Naive thymus-derived CD4-positive, alpha-beta T cell (primary cell): ENCODE results near the gene P2RY4. TPM values are rescaled to one million over a fixed set of nuclear protein-coding genes. Genes with fewer than 3 reads are reported as not detected.
"Not testable (repeated sequence)": the region's sequence is repeated elsewhere in the genome, so short reads cannot be mapped to it uniquely, and the experiment has no call there.

Experiments
- ATAC-seq: fragments of 150-1000 bp; cut with Tn5 transposase; 2 replicates; pipeline ENCODE4 v1.10.0; 2021; ENCODE audit warnings: mild to moderate bottlenecking, moderate library complexity
- CTCF ChIA-PET: fragments of 350-600 bp; sonication (Branson Sonifier 250); formaldehyde crosslinking; loops from one replicate; lab custom pipeline; 2021; ENCODE audit warnings: antibody characterized with exemption; lab: Charles Lee
- POLR2A ChIA-PET: fragments of 350-600 bp; sonication (Branson Sonifier 250); formaldehyde crosslinking; loops from one replicate; lab custom pipeline; 2021; ENCODE audit warnings: antibody characterized with exemption, inconsistent platforms; lab: Charles Lee
- DNase-seq, 9 donors: peaks; one replicate each; pipeline versions ENCODE4 v3.0.0 to v3.0.0-alpha.2; 2020 to 2022; ENCODE audit warnings: mixed read lengths in 1 of 9
- H3K27ac ChIP-seq: one replicate; pipeline ENCODE4 v1.7.0; 2013; ENCODE audit warnings: mild to moderate bottlenecking, low read depth, low read length, moderate library complexity
- H3K27me3 ChIP-seq, 2 donors: one replicate each; pipeline ENCODE4 v1.7.0; 2013; ENCODE audit warnings: low read length in 2 of 2, mild to moderate bottlenecking in 2 of 2, moderate library complexity in 2 of 2; ENCODE audit not compliant: control insufficient read depth in 2 of 2, insufficient read depth in 2 of 2
- H3K36me3 ChIP-seq, 3 experiments: 1 replicate in 2 of 3; 2 replicates in 1 of 3; pipeline ENCODE4 v1.7.0; 2013; ENCODE audit warnings: low read length in 3 of 3, mild to moderate bottlenecking in 3 of 3, moderate library complexity in 1 of 3; ENCODE audit not compliant: insufficient read depth in 3 of 3, control insufficient read depth in 2 of 3
- H3K4me1 ChIP-seq, 2 donors: one replicate each; pipeline ENCODE4 v1.7.0; 2013; ENCODE audit warnings: low read length in 2 of 2, mild to moderate bottlenecking in 2 of 2, moderate library complexity in 1 of 2; ENCODE audit not compliant: control insufficient read depth in 2 of 2, insufficient read depth in 2 of 2
- H3K4me3 ChIP-seq: 2 replicates; pipeline ENCODE4 v1.7.0; 2013; ENCODE audit warnings: mild to moderate bottlenecking, low read length
- H3K9me3 ChIP-seq, 3 experiments: 1 replicate in 2 of 3; 2 replicates in 1 of 3; pipeline ENCODE4 v1.7.0; 2013; ENCODE audit warnings: low read length in 3 of 3; ENCODE audit not compliant: control insufficient read depth in 2 of 3
- H3K27ac Mint-ChIP-seq, 9 donors: one replicate each; pipeline ENCODE4 v1.8.0; 2020 to 2022; ENCODE audit warnings: mixed read lengths in 9 of 9, mild to moderate bottlenecking in 8 of 9, moderate library complexity in 5 of 9, inconsistent platforms in 2 of 9
- H3K27me3 Mint-ChIP-seq, 5 donors: one replicate each; pipeline ENCODE4 v1.8.0; 2021 to 2022; ENCODE audit warnings: mixed read lengths in 5 of 5, mild to moderate bottlenecking in 1 of 5
- H3K36me3 Mint-ChIP-seq, 5 donors: one replicate each; pipeline ENCODE4 v1.8.0; 2020 to 2022; ENCODE audit warnings: mixed read lengths in 5 of 5, mild to moderate bottlenecking in 3 of 5, inconsistent platforms in 1 of 5
- H3K4me1 Mint-ChIP-seq, 7 donors: one replicate each; pipeline ENCODE4 v1.8.0; 2020 to 2022; ENCODE audit warnings: mixed read lengths in 7 of 7, mild to moderate bottlenecking in 3 of 7, inconsistent platforms in 1 of 7
- H3K4me3 Mint-ChIP-seq, 10 donors: one replicate each; pipeline ENCODE4 v1.8.0; 2020 to 2022; ENCODE audit warnings: mild to moderate bottlenecking in 10 of 10, mixed read lengths in 10 of 10, moderate library complexity in 6 of 10, inconsistent platforms in 2 of 10
- H3K9me3 Mint-ChIP-seq, 11 donors: one replicate each; pipeline ENCODE4 v1.8.0; 2020 to 2022; ENCODE audit warnings: mixed read lengths in 11 of 11, mild to moderate bottlenecking in 4 of 11, inconsistent platforms in 1 of 11, moderate library complexity in 1 of 11
- intact Hi-C, 2 donors: fragments of 100-400 bp; cut with micrococcal nuclease; formaldehyde crosslinking; loops; one replicate each; pipeline ENCODE4 v1.15.1; 2023
- polyA plus RNA-seq, 2 donors: library from polyadenylated mRNA; unstranded; fragments of 300-500 nt; fragmentation: Illumina TruSeq; gene quantifications; one replicate each; pipeline ENCODE4 v1.2.3, GENCODE V29; 2021
- total RNA-seq, 6 experiments: library from RNA in 5 of 6; stranded (reverse) in 5 of 6; gene quantifications; 1 replicate in 5 of 6; 2 replicates in 1 of 6; pipeline ENCODE4 v1.2.3 and lab custom pipeline; 2021 to 2026

P2RY4 gene
- total and polyA plus RNA-seq, 7 experiments from 2014 or later: 0.22 to 0.74 (median 0.39) TPM; not detected in 2

DNA sequence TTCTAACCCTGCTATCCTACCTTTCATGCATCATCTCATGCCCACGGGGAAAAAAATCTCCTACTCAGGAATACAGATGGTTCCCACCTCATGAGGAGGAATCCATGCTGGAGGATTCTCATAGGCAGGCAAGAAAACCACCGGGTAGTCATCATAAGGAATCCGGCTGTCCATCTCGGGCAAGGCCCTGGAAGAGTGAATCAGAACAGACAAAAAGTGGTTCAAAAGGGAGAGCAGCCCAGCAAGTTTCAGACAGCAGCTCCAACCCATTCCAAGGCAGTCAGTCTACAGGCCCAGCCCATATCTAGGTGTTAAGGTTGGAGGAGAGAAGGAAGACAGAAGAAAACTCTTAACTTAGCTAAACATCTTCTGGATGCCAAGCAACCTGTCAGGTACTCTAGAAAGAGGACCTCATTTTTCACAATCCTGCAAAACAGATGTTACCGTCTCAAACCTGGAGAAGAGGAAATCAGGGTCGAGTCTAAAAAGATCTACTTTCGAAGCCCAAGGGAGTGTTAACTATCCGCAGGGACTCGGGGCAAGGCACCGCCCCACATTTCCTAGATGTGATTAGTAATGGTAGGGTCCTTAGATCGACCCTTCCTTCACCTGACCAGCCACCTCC is 29.3 kb upstream of the P2RY4 start:
- Histone ChIP-seq H3K36me3 (peaks cover 0 to 10% (median 0%) of the 10 kb centered on the region in 3 experiments), H3K27ac (peak overlapping the region; percentile 60), H3K27me3 (no peaks in the 10 kb centered on the region), H3K4me3 (peak overlapping the region; percentile 89), H3K9me3 (no peaks in the 10 kb centered on the region), H3K4me1 (peaks cover 5 to 9% of the 10 kb centered on the region in 2 donors)
- ChIA-PET CTCF (no interaction called here), POLR2A (interaction anchor here (0.7 to 1.4 kb wide), 3 partner anchors 110 to 156 kb away, joined by 3 to 6 read pairs (median 4); no protein-coding TSS in a partner anchor)
- peaks cover 0 to 2% (median 0%) of the 10 kb centered on the region in 11 donors for H3K9me3 Mint-ChIP-seq
- DNase-seq (peak in 1 of 9 donors; percentile 4), ATAC-seq (no peak)
- H3K27me3 Mint-ChIP-seq: no peaks in the 10 kb centered on the region
- H3K36me3 Mint-ChIP-seq: peaks cover 0 to 16% (median 6%) of the 10 kb centered on the region in 5 donors
- H3K27ac Mint-ChIP-seq: peak overlapping the region; percentile 28 to 92 (median 84)
- H3K4me1 Mint-ChIP-seq: peaks cover 0 to 27% (median 15%) of the 10 kb centered on the region in 7 donors
- H3K4me3 Mint-ChIP-seq: peak overlapping the region; percentile 84 to 93 (median 88)
- intact Hi-C loops: loop anchor here in 1 of 2 donors (5.0 kb wide), 1 partner anchor 93 kb away; no protein-coding TSS in a partner anchor

DNA sequence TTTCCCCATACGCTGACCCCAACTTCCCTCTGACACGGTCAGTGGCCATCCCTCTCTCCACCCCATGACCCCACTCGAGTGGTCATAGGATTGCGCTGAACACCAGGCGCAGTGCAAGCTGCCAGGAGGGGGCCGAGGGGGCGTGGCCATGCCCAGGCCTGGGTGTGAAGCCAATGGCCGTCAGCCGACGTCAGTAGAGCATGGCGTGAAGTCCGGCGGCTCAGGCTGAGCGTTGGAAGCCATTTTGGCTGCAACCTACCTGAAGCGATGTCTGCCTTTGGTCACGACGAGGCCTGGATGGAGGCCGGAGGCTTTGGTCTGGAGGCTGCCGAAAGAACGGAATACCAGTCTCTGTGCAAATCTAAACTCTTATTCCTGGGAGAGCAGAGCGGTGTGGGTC is 21.9 kb upstream of the P2RY4 start, which contains the start of gene RAB41:
Gene RAB41 (plus strand): TSS at position 222 of the 400 bp plus-strand sequence. CDS start 46 bp downstream, at position 268.
- POLR2A ChIA-PET: no interaction called here
- no peak within 1 kb of the TSS for H3K4me3 Mint-ChIP-seq
- DNase-seq (no peak), ATAC-seq (no peak)
- Histone ChIP-seq H3K4me1 (no peaks in the 10 kb centered on the region), H3K27me3 (no peaks in the 10 kb centered on the region), H3K36me3 (peaks cover 0 to 6% (median 0%) of the 10 kb centered on the region in 3 experiments), H3K27ac (no peak within 1 kb of the TSS), H3K9me3 (no peaks in the 10 kb centered on the region), H3K4me3 (no peak within 1 kb of the TSS)
- CTCF ChIA-PET: no interaction called here
- H3K27ac Mint-ChIP-seq: no peak within 1 kb of the TSS
- peaks cover 0 to 38% (median 18%) of the 10 kb centered on the region in 5 donors for H3K36me3 Mint-ChIP-seq
- H3K27me3 Mint-ChIP-seq: no peaks in the 10 kb centered on the region
- intact Hi-C loops: no loop called here
- H3K4me1 Mint-ChIP-seq: no peaks in the 10 kb centered on the region
- H3K9me3 Mint-ChIP-seq: no peaks in the 10 kb centered on the region

DNA sequence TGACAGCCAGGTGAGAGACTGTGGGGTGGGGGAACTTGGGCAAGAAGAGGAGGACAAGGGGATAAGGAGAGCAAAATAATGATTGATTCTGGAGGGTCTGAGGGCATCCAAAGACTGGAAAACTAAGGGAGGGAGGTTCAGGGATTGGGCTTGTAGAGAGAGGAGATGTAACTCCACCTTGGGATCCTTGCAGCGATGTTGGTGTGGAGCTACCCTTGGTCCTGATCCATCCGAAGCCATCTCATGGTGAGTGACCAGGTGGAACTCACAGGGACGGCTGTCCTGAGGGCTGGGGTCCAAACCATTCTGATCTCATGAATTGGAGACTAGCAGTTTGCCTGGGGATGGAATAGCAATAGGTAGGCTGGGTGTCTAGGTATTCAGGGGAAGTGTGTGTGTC is 20.6 kb upstream of the P2RY4 start:
- no peaks in the 10 kb centered on the region for H3K27me3 Mint-ChIP-seq
- DNase-seq (no peak), ATAC-seq (no peak)
- H3K4me3 Mint-ChIP-seq: no peak overlapping the region
- Histone ChIP-seq H3K9me3 (no peaks in the 10 kb centered on the region), H3K27ac (no peak overlapping the region), H3K4me1 (no peaks in the 10 kb centered on the region), H3K4me3 (no peak overlapping the region), H3K36me3 (no peaks in the 10 kb centered on the region), H3K27me3 (no peaks in the 10 kb centered on the region)
- ChIA-PET CTCF (no interaction called here), POLR2A (no interaction called here)
- peaks cover 0 to 29% (median 16%) of the 10 kb centered on the region in 5 donors for H3K36me3 Mint-ChIP-seq
- no peaks in the 10 kb centered on the region for H3K9me3 Mint-ChIP-seq
- H3K4me1 Mint-ChIP-seq: peaks cover 0 to 2% (median 0%) of the 10 kb centered on the region in 7 donors
- intact Hi-C loops: no loop called here
- no peak overlapping the region for H3K27ac Mint-ChIP-seq

DNA sequence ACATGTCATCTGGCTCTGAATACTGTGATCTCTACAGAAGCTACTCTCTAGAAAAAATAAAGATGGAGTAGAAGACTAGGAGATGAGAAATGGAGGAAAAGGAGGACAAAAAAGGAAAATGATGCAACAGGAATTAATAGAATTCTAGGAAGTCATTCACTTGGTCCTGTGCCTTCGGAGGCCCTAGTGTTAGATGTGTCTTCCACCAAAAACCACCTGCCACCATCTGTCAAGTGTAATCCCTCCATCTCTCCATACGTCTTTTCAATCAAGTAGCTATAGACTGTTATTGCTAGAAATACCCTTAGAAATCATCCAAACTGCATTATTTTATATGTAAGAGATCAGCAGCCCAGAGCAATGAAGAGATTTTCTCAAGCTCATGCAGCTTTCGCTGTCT is 19.1 kb upstream of the P2RY4 start:
- H3K4me1 ChIP-seq: no peaks in the 10 kb centered on the region
- H3K27me3 ChIP-seq: no peaks in the 10 kb centered on the region
- no peaks in the 10 kb centered on the region for H3K9me3 Mint-ChIP-seq
- H3K27ac Mint-ChIP-seq: no peak overlapping the region
- H3K4me3 ChIP-seq: no peak overlapping the region
- ATAC-seq (no peak), DNase-seq (no peak)
- H3K4me3 Mint-ChIP-seq: no peak overlapping the region
- peaks cover 0 to 25% (median 7%) of the 10 kb centered on the region in 5 donors for H3K36me3 Mint-ChIP-seq
- intact Hi-C loops: no loop called here
- peaks cover 0 to 2% (median 0%) of the 10 kb centered on the region in 7 donors for H3K4me1 Mint-ChIP-seq
- H3K36me3 ChIP-seq: no peaks in the 10 kb centered on the region
- ChIA-PET POLR2A (no interaction called here), CTCF (no interaction called here)
- no peak overlapping the region for H3K27ac ChIP-seq
- H3K9me3 ChIP-seq: no peaks in the 10 kb centered on the region
- no peaks in the 10 kb centered on the region for H3K27me3 Mint-ChIP-seq

DNA sequence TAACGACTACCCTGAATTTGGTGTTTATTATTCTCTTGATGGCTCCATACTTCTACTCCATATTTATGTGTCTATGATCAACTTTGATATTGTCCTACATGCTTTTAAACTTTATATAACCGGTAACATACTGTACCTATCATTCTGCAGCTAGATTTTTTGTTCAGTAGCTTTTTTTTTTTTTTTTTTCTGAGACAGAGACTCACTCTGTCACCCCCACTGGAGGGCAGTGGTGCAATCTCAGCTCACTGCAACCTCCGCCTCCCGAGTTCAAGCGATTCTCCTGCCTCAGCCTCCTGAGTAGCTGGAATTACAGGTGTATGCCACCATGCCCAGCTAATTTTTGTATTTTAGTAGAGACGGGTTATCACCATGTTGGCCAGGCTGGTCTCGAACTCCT is 14.0 kb upstream of the P2RY4 start:
- H3K27ac Mint-ChIP-seq, intact Hi-C loops, POLR2A ChIA-PET, H3K9me3 Mint-ChIP-seq, H3K4me1 Mint-ChIP-seq, H3K27me3 ChIP-seq, H3K36me3 ChIP-seq, H3K9me3 ChIP-seq, H3K4me3 ChIP-seq, ATAC-seq, H3K27ac ChIP-seq, H3K4me1 ChIP-seq, H3K36me3 Mint-ChIP-seq, DNase-seq, H3K4me3 Mint-ChIP-seq, CTCF ChIA-PET, H3K27me3 Mint-ChIP-seq: not testable (repeated sequence)

DNA sequence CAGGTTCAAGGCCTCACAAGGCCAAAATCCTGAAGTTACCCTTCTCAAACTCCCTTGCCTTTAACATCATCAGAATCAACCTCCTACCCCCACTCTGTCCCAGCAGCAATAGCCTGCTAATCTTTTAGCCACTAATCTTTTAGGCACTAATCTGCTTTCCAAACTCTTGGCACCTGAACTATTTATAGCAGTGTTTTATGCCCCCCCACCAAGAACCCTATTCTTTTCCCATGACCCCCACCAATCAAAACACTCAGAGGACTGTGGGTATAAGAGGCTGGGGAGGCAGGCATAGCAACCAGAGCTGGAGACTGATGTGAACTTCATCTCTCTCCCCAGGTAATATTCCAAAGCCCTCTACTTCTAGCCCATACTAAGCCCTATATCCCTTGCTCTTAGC is 8.0 kb upstream of the P2RY4 start, which contains the start of gene ARR3:
Gene ARR3 (plus strand): TSS at position 301 of the 400 bp plus-strand sequence. CDS start 1,052 bp downstream, outside the sequence.
- Histone ChIP-seq H3K4me3 (no peak within 1 kb of the TSS), H3K27me3 (no peaks in the 10 kb centered on the region), H3K36me3 (no peaks in the 10 kb centered on the region), H3K4me1 (no peaks in the 10 kb centered on the region), H3K9me3 (no peaks in the 10 kb centered on the region), H3K27ac (no peak within 1 kb of the TSS)
- H3K27ac Mint-ChIP-seq: no peak within 1 kb of the TSS
- POLR2A ChIA-PET: no interaction called here
- H3K9me3 Mint-ChIP-seq: peaks cover 0 to 1% (median 0%) of the 10 kb centered on the region in 11 donors
- no peak for DNase-seq
- H3K36me3 Mint-ChIP-seq: no peaks in the 10 kb centered on the region
- intact Hi-C loops: no loop called here
- H3K27me3 Mint-ChIP-seq: no peaks in the 10 kb centered on the region
- CTCF ChIA-PET: no interaction called here
- ATAC-seq: no peak
- no peak within 1 kb of the TSS for H3K4me3 Mint-ChIP-seq
- peaks cover 0 to 2% (median 0%) of the 10 kb centered on the region in 7 donors for H3K4me1 Mint-ChIP-seq
